ENCODE results near the gene SLC1A7.

SLC1A7 gene

GRCh38 chr1:53116307-53116810 lies 26.1 kb downstream of the SLC1A7 start:
- DNase-seq (ENCODE audit: low read depth in 1 of 2, low spot score in 1 of 2) = no peak

DNA sequence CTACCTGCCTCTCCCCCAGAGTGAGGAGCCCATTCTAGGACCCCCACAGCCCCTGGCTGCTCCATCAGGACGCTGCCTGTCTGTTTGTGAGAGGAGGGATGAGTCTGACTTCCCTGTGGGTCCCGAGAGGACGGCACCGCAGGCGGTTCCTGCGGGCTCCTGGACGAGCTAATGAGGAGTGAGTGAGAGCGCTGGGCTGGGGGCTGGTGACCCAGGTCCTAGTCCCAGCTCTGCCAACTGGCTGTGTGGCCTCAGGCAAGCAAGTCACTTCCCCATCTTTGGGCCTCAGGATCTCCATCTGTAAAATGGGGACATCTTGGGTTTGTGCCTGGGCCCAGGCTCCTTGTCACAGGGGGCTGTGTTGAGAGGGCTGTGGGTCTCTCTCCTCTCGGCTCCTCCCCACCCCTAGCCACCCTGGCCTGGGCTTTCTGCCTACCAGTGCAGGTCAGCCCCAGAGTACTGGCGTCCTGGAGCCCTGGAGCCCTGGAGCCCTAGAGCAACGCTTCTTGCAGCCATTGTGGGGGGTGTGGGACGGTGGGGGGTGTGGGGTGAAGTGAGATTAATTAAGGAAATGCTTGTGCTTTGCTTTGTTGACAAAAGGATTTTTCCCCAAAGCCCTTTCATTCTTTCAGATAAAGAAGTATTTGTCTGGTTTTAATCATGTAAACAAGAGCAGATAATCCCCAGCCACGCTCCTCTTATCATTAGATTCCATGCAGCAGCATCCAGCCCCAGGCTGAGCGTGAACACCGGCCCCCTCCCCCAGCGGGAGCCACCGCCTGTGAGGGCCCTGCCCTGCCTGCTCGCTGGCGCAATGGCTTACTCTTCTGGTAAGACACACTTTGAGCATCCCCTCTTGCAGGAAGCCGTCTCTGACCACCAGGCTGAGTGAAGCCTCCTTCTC lies 26.8 kb downstream of the SLC1A7 start:
- DNase-seq (ENCODE audit: low read depth in 1 of 2, low spot score in 1 of 2) = no peak

- no peak for DNase-seq (ENCODE audit: low read depth in 1 of 2, low spot score in 1 of 2)
Measured at GRCh38 chr1:53114581-53115400, 27.6 kb downstream of the SLC1A7 start.

DNA sequence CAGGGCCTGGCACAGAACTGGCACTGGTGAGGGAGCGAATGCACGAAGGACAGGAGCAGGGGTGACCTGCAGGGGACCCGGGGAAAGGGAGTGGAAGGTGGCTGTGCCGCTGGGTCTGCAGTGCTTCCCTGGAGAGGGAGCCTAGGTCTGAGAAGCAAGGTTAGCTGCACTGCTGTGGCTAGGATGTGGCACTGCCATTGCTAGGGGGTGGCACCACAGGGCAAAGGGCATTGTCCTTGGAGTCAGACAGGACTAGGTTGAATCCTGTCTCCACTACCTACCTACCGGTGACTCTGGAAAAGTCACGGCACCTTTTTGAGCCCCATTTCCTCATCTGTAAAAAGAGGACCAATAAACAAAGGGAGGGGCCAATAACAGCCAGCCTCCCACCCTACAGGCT lies 28.3 kb downstream of the SLC1A7 start:
- no peak for DNase-seq (ENCODE audit: low read depth in 1 of 2, low spot score in 1 of 2)

DNA sequence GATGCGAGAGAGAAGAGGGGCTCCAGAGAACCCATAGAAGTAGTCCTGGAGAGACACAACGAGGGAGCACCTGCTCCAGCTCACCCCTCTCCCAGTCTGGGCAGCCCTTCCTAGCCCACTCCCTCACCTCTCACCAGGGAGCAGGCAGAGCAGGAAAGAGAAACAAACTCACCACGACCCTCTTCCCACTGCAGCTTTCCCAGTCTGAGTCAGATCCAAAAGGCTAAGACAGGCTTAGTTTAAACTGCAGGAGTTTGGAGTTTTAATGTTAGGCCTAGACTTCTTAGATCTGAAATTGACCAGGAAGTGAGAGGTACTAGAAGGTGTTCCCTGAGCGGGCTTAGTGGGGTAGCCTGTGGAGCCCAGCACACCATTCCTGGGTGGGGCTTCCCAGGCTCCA lies 29.6 kb downstream of the SLC1A7 start:
- no peak for DNase-seq (ENCODE audit: low read depth in 1 of 2, low spot score in 1 of 2)

DNA sequence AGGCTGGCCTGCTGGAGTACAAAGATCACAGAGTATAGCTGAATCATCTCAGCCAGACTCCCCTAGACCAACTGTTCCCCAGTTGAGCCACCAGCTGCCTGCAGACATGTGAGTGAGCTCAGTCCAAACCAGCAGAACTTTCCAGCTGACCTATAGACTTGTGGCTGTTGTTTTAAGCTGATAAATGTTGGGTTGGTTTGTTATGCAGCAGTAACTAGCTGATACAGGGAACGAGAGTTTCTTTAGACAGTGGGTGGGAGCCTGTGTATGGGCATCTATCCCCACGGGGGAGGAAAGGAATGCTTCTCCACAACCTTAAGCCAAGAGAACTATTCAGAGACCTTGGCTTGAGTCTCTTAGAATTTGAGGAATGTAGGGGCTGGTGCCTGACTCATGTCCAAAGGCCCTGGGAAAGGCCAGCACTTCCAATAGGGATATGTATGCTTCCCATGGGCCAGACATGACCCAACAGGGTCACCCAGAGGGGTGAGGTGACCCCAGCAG lies 30.1 kb downstream of the SLC1A7 start:
- DNase-seq (ENCODE audit: low read depth in 1 of 2, low spot score in 1 of 2) = no peak

- no peak for DNase-seq (ENCODE audit: low read depth in 1 of 2, low spot score in 1 of 2)
Measured at GRCh38 chr1:53111693-53112092, 30.7 kb downstream of the SLC1A7 start.

- no peak for DNase-seq (ENCODE audit: low read depth in 1 of 2, low spot score in 1 of 2)
Measured at GRCh38 chr1:53111073-53111556, 31.3 kb downstream of the SLC1A7 start.

- no peak for DNase-seq (ENCODE audit: low read depth in 1 of 2, low spot score in 1 of 2)
Measured at GRCh38 chr1:53110370-53111072, 31.9 kb downstream of the SLC1A7 start.

GRCh38 chr1:53108646-53109580 lies 33.5 kb downstream of the SLC1A7 start:
- DNase-seq (ENCODE audit: low read depth in 1 of 2, low spot score in 1 of 2) = no peak

GRCh38 chr1:53107570-53108322 lies 34.7 kb downstream of the SLC1A7 start:
- no peak for DNase-seq (ENCODE audit: low read depth in 1 of 2, low spot score in 1 of 2)

GRCh38 chr1:53107090-53107489 lies 35.3 kb downstream of the SLC1A7 start:
- DNase-seq (ENCODE audit: low read depth in 1 of 2, low spot score in 1 of 2) = no peak

GRCh38 chr1:53104289-53104913 lies 38.0 kb downstream of the SLC1A7 start:
- no peak for DNase-seq (ENCODE audit: low read depth in 1 of 2, low spot score in 1 of 2)

DNA sequence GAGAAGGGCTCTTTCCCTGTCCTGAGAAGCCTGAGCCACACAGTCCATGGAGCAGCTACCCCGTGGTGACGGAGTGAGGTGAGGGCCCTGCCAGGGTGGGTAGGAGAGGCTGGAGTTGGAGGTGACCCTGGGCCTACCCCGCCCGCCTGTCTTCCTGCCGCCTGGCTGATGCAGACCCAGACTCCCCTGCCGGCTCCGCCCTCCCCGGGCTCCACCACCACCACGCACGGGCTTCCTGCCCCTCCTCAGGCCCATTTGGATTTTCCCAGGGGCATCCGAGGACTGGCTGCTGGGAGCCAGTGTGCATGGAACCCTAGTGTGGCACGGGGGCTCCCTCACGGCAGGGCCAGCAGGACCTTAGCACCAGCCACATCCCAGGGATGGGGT lies 47.9 kb downstream of the SLC1A7 start:
- DNase-seq (ENCODE audit: low read depth in 1 of 2, low spot score in 1 of 2) = no peak

- DNase-seq (ENCODE audit: low read depth in 1 of 2, low spot score in 1 of 2) = no peak
Measured at GRCh38 chr1:53093778-53094532, 48.5 kb downstream of the SLC1A7 start.

- DNase-seq (ENCODE audit: low read depth in 1 of 2, low spot score in 1 of 2) = no peak
Measured at GRCh38 chr1:53093451-53093754, 49.0 kb downstream of the SLC1A7 start.

DNA sequence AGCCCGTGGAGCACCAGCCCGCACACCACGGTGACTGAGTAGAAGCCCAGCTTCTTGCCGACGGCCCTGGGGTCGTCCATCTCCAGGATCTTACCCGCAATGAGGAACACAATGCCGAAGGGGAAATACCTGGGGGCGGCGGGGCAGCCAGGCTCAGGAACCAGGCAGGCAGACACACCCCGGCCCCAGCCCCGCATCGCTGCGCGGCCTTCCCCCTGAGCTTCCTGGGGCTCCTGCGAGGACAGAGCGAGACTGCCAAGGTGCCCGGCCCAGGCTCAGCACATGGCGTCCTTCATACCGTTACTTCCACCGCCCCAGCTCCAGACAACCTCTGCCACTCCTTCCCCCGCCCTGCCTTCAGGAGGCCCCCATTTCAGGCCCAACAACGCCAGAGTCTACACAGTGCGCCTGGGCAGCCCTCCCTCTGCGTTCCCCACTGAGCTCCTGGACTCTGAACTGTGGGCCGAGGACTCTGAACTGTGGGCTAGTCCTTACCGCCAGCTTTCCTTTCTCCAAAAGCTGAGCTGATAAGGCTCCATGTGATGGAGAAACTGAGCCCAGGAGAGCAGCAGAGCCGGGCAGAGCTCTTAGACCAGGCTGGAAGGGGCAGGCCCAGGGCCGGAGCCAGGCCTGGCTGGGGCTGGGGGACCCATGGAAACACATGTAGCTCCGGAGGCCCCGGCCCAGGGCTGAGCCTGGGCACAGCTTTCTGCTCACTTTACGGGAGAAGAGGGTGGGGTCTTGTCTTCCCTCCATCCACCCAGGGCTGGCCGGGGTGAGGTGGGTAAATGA lies 49.6 kb downstream of the SLC1A7 start:
- no peak for DNase-seq (ENCODE audit: low read depth in 1 of 2, low spot score in 1 of 2)
